ENCODE results near the gene FOLR3. TPM values are rescaled to one million over a fixed set of nuclear protein-coding genes. Genes with fewer than 3 reads are reported as not detected.

Gene FOLR3
- total and polyA plus RNA-seq, 2 experiments from 2014 or later = not detected

DNA sequence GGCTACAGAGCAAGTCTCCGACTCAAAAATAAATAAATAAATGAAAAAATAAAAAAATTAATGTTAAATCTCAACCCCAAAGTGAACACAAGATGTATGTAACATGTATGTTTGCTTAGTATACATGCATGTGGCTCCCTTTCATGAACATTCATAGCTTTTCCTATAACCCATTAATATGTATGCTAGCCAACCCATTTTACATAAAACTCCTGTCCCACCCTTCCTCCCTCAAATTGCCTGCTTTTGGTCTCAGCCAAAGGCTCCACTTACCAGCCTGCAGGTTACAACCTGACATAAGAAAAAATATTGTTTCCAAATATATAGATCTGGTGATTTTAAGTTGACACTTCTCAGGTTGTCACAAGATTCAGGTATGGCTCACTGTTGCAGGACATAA is 52.7 kb downstream of the FOLR3 start:
- Histone ChIP-seq H3K27me3 (no peaks in the 10 kb centered on the region), H3K4me1 (ENCODE audit: low read depth) (no peaks in the 10 kb centered on the region)
- no peak for DNase-seq (ENCODE audit: low read depth in 1 of 2, low spot score in 1 of 2)

More for the DNA sequence above, 52.7 kb downstream of the FOLR3 start:
- TF ChIP-seq, protein P1, sequence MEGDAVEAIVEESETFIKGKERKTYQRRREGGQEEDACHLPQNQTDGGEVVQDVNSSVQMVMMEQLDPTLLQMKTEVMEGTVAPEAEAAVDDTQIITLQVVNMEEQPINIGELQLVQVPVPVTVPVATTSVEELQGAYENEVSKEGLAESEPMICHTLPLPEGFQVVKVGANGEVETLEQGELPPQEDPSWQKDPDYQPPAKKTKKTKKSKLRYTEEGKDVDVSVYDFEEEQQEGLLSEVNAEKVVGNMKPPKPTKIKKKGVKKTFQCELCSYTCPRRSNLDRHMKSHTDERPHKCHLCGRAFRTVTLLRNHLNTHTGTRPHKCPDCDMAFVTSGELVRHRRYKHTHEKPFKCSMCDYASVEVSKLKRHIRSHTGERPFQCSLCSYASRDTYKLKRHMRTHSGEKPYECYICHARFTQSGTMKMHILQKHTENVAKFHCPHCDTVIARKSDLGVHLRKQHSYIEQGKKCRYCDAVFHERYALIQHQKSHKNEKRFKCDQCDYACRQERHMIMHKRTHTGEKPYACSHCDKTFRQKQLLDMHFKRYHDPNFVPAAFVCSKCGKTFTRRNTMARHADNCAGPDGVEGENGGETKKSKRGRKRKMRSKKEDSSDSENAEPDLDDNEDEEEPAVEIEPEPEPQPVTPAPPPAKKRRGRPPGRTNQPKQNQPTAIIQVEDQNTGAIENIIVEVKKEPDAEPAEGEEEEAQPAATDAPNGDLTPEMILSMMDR (IDR thresholded peaks at IDR 0.05; ENCODE audit: low read depth, low read length) = no peak
- Histone ChIP-seq H3K27ac (no peak overlapping the region), H3K4me3 (no peak overlapping the region), H3K9me3 (ENCODE audit: low read depth) (no peaks in the 10 kb centered on the region), H3K36me3 (no peaks in the 10 kb centered on the region)

Other genes starting within 250 kb of the FOLR3 start
- gene XNDC1N, start 207.1 kb upstream of the FOLR3 start, total RNA-seq = 8.0 and 8.8 TPM in 2 replicates
- 6.3 and 7.9 TPM in 2 replicates for gene XNDC1N, start 207.1 kb upstream of the FOLR3 start, polyA plus RNA-seq
- gene RNF121, start 206.7 kb upstream of the FOLR3 start, total RNA-seq = 27.7 and 28.6 TPM in 2 replicates
- 16.2 and 16.8 TPM in 2 replicates for gene RNF121, start 206.7 kb upstream of the FOLR3 start, polyA plus RNA-seq
- gene IL18BP, start 136.8 kb upstream of the FOLR3 start, total RNA-seq = 3.5 and 7.3 TPM in 2 replicates
- 1.2 and 2.8 TPM in 2 replicates for gene IL18BP, start 136.8 kb upstream of the FOLR3 start, polyA plus RNA-seq
- 189 and 417 TPM in 2 replicates for gene NUMA1, start 55.2 kb upstream of the FOLR3 start, total RNA-seq
- gene NUMA1, start 55.2 kb upstream of the FOLR3 start, polyA plus RNA-seq = 119 and 161 TPM in 2 replicates
- gene LRRC51, start 54.9 kb upstream of the FOLR3 start, total RNA-seq = 4.3 and 5.4 TPM in 2 replicates
- 5.6 and 7.3 TPM in 2 replicates for gene LRRC51, start 54.9 kb upstream of the FOLR3 start, polyA plus RNA-seq
- gene LAMTOR1, start 32.4 kb upstream of the FOLR3 start, total RNA-seq = 100 and 147 TPM in 2 replicates
- gene LAMTOR1, start 32.4 kb upstream of the FOLR3 start, polyA plus RNA-seq = 137 and 180 TPM in 2 replicates
- not detected in 2 replicates for gene TOMT, start 29.8 kb upstream of the FOLR3 start, total RNA-seq
- gene TOMT, start 29.8 kb upstream of the FOLR3 start, polyA plus RNA-seq = not detected in 2 replicates
- gene ANAPC15, start 23.0 kb upstream of the FOLR3 start, total RNA-seq = 49.9 and 54.2 TPM in 2 replicates
- gene ANAPC15, start 23.0 kb upstream of the FOLR3 start, polyA plus RNA-seq = 59.7 and 101 TPM in 2 replicates
- 0.88 and 1.8 TPM in 2 replicates for gene FOLR1, start 56.4 kb downstream of the FOLR3 start, total RNA-seq
- gene FOLR1, start 56.4 kb downstream of the FOLR3 start, polyA plus RNA-seq = 3.1 and 3.9 TPM in 2 replicates
- not detected in 2 replicates for gene FOLR2, start 81.1 kb downstream of the FOLR3 start, total RNA-seq
- not detected in 2 replicates for gene FOLR2, start 81.1 kb downstream of the FOLR3 start, polyA plus RNA-seq
- gene INPPL1, start 89.0 kb downstream of the FOLR3 start, total RNA-seq = 178 and 182 TPM in 2 replicates
- 130 and 156 TPM in 2 replicates for gene INPPL1, start 89.0 kb downstream of the FOLR3 start, polyA plus RNA-seq
- 0.30 and 0.92 TPM in 2 replicates for gene PHOX2A, start 108.5 kb downstream of the FOLR3 start, total RNA-seq
- gene PHOX2A, start 108.5 kb downstream of the FOLR3 start, polyA plus RNA-seq = 0.50 TPM in 1 of 2 replicates, not detected in the other